Osteoblast (primary cell): ENCODE data around the gene DIPK2B. TPM values are rescaled to one million over a fixed set of nuclear protein-coding genes. Genes with fewer than 3 reads are reported as not detected.
A peak's percentile ranks its signal among the peaks of the same experiment; 100 is the strongest.

Source experiments
- DNase-seq: peaks from one replicate; pipeline ENCODE4 v3.0.0; 2011; ENCODE audit warnings: low spot score, mixed read lengths; ENCODE audit not compliant: insufficient read length; ENCODE audit errors: missing footprints
- H2AFZ ChIP-seq: 2 replicates; pipeline ENCODE4 v1.6.0; 2011; ENCODE audit warnings: mild to moderate bottlenecking, low read length
- H3K27ac ChIP-seq: 2 replicates; pipeline ENCODE4 v1.5.1; 2011; ENCODE audit warnings: mild to moderate bottlenecking, low read depth, low read length, moderate library complexity
- H3K27me3 ChIP-seq: 2 replicates; pipeline ENCODE4 v1.6.0; 2012; ENCODE audit warnings: mild to moderate bottlenecking, control low read depth, inconsistent platforms, low read length, moderate library complexity; ENCODE audit not compliant: insufficient read depth
- H3K36me3 ChIP-seq: 2 replicates; pipeline ENCODE4 v1.5.1; 2011; ENCODE audit warnings: mild to moderate bottlenecking, low read length, control low read depth, moderate library complexity; ENCODE audit not compliant: insufficient read depth
- H3K4me1 ChIP-seq: 2 replicates; pipeline ENCODE4 v1.5.1; 2011; ENCODE audit warnings: mild to moderate bottlenecking, low read length, control low read depth, moderate library complexity; ENCODE audit not compliant: insufficient read depth
- H3K4me2 ChIP-seq: 2 replicates; pipeline ENCODE4 v1.6.0; 2011; ENCODE audit warnings: mild to moderate bottlenecking, low read length; ENCODE audit not compliant: insufficient read depth
- H3K4me3 ChIP-seq: fragments of 200-600 bp; sonication (generic); 3 replicates; pipeline ENCODE4 v1.5.1; 2012; ENCODE audit warnings: mild to moderate bottlenecking, low read length, inconsistent platforms; ENCODE audit not compliant: insufficient read depth
- H3K79me2 ChIP-seq: 2 replicates; pipeline ENCODE4 v1.6.0; 2012; ENCODE audit warnings: mild to moderate bottlenecking, low read length, control low read depth, inconsistent platforms; ENCODE audit not compliant: insufficient read depth
- H3K9me3 ChIP-seq: 2 replicates; pipeline ENCODE4 v1.5.1; 2011; ENCODE audit warnings: low read depth, low read length, control low read depth
- H4K20me1 ChIP-seq: 2 replicates; pipeline ENCODE4 v1.6.0; 2012; ENCODE audit warnings: mild to moderate bottlenecking, low read length, control low read depth; ENCODE audit not compliant: insufficient read depth
- CTCF ChIP-seq: IDR thresholded peaks from 2 replicates; pipeline ENCODE4 v1.5.1; 2011; ENCODE audit warnings: mild to moderate bottlenecking, low read depth, low read length, moderate library complexity; ENCODE audit errors: extremely low read depth
- total RNA-seq: library from RNA; depleted of rRNA; stranded (reverse); fragments of >200 nt; gene quantifications from 2 replicates; pipeline ENCODE4 v1.2.3, GENCODE V29; 2012

DIPK2B gene
- total RNA-seq, 1 donor: not detected

DNA sequence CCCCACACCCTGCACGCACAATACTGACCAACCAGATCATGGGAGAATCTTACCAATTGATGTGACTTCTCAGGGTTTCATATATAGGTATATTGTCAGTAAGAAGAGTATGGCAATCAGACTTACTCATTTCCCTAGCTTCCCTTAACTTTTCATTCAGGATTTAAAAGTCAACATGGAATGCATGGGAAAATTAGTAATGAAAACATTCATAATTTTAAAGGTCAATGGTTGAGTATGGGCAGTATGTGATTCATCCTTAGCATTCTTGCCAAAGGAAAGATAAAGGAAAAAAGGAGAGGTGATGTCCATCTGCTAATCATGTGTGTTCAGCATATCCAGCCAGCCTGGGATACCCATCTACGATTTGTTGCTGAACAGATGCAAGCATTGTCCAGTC lies 4.0 kb downstream of the DIPK2B start:
- Histone ChIP-seq H3K4me2 (no peak overlapping the region), H3K27ac (peak overlapping the region; percentile 25)

DNA sequence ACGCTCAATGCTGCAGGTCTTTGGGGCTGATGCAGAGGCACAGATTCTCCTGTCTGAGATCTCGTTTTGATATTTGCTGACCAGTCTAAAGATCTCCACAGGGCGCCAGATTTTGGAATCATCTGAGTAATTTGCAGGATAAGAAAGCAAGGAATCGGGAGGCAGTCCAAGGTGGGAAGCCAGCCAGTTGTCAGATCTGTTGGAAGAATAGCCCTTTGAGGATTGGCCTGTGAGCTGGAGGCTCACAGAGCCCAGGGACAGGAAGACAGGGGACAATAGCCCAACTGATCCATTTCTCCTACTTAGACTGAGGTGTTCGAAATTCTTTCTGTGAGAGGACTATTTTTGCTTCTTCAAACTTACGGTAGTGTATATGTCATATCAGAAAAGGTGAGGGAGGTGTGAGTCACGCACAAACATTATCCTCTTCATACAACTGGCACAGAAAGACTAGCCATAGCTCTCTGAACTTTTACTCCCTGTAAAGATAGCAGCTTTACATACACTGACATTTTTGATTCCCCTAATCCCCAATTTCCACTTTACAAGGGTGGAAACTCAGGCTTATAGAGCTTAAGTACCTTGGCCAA lies 8.8 kb downstream of the DIPK2B start:
- H3K4me3 ChIP-seq: no peak overlapping the region
- no peak overlapping the region for H2AFZ ChIP-seq
- H3K4me1 ChIP-seq: peaks cover 7% of the 10 kb centered on the region
- H3K79me2 ChIP-seq: no peaks in the 10 kb centered on the region
- no peak overlapping the region for H3K27ac ChIP-seq
- TF ChIP-seq CTCF: no peak
- H3K27me3 ChIP-seq: peaks cover 22% of the 10 kb centered on the region
- DNase-seq: no peak
- no peaks in the 10 kb centered on the region for H3K36me3 ChIP-seq
- no peaks in the 10 kb centered on the region for H4K20me1 ChIP-seq
- H3K9me3 ChIP-seq: no peaks in the 10 kb centered on the region
- H3K4me2 ChIP-seq: no peak overlapping the region

More for the DNA sequence above, 4.0 kb downstream of the DIPK2B start:
- H3K27me3 ChIP-seq: peaks cover 20% of the 10 kb centered on the region
- TF ChIP-seq CTCF: no peak
- H4K20me1 ChIP-seq: no peaks in the 10 kb centered on the region
- H3K9me3 ChIP-seq: no peaks in the 10 kb centered on the region
- H3K36me3 ChIP-seq: no peaks in the 10 kb centered on the region
- H3K79me2 ChIP-seq: no peaks in the 10 kb centered on the region
- peak; percentile 58 for DNase-seq
- no peak overlapping the region for H3K4me3 ChIP-seq
- H3K4me1 ChIP-seq: peaks cover 5% of the 10 kb centered on the region
- no peak overlapping the region for H2AFZ ChIP-seq

DNA sequence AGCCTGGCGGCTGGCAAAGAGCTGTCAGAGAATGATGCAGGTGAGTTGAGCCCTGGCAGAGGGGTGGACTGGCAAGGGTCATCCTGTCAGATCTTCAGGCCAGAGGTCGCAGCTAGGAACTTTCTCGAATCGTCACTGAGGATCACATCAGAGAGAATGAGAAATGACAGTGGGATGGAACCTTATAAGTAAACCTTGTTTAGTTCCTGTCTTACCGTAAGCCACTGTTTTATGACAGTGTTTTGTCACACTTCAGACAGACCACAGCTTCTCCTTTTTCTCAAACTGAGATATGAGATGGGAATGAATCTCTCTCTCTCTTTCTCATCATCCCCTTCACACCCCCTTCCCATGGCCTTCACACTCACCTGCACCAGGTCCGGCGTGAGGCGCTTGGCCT lies 9.3 kb downstream of the DIPK2B start:
- Histone ChIP-seq H3K4me2 (no peak overlapping the region), H3K27ac (no peak overlapping the region), H2AFZ (no peak overlapping the region), H3K9me3 (no peaks in the 10 kb centered on the region), H3K4me1 (peaks cover 4% of the 10 kb centered on the region), H4K20me1 (no peaks in the 10 kb centered on the region), H3K79me2 (no peaks in the 10 kb centered on the region), H3K36me3 (no peaks in the 10 kb centered on the region), H3K4me3 (no peak overlapping the region), H3K27me3 (peaks cover 25% of the 10 kb centered on the region)
- DNase-seq: no peak
- TF ChIP-seq CTCF: no peak

GRCh38 chrX:45187731-45188130 lies 12.9 kb downstream of the DIPK2B start:
- Histone ChIP-seq H3K36me3 (no peaks in the 10 kb centered on the region), H3K4me3 (peak overlapping the region; percentile 69), H3K4me2 (peak overlapping the region; percentile 93), H4K20me1 (no peaks in the 10 kb centered on the region), H3K4me1 (peaks cover 2% of the 10 kb centered on the region), H3K27me3 (peaks cover 25% of the 10 kb centered on the region), H3K9me3 (no peaks in the 10 kb centered on the region), H2AFZ (peak overlapping the region; percentile 83), H3K27ac (no peak overlapping the region), H3K79me2 (no peaks in the 10 kb centered on the region)
- TF ChIP-seq CTCF: no peak
- no peak for DNase-seq
